ENCODE data around the gene WDR91.
A peak's percentile ranks its signal among the peaks of the same experiment; 100 is the strongest.

WDR91 gene

DNA sequence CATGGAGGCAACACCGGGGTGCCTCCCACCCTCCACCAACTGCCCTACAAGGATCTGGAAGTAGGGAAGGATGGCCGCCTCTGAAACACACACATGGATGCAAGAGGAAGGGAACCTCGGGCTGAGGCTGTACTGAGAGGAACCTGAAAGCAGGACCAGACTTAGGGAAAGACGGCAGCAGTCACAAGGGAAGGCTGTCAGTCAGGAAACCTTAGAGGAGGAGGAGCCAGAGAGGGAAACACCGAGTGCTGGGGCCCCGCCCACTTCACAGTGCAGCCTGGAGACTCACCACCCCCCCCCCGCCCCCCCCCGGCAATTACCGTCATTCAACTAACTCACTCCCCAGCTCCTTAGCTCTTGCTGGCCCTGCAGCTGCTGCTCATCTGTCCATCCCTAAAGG lies 43.3 kb downstream of the WDR91 start:
- H3K27ac ChIP-seq (ENCODE audit: low read depth, low read length) = no peak overlapping the region
- no peaks in the 10 kb centered on the region for H3K27me3 ChIP-seq (ENCODE audit: control insufficient read depth, insufficient read depth, low read length)
- H3K9me3 ChIP-seq (ENCODE audit: control insufficient read depth, insufficient read depth, low read length) = no peaks in the 10 kb centered on the region
- H3K36me3 ChIP-seq (ENCODE audit: control insufficient read depth, insufficient read depth, low read length) = peaks cover 47% of the 10 kb centered on the region
- no peak overlapping the region for H3K4me3 ChIP-seq (ENCODE audit: low read depth, low read length)
- no peak overlapping the region for H3K9ac ChIP-seq (ENCODE audit: low read depth, low read length)
- H3K4me1 ChIP-seq (ENCODE audit: control insufficient read depth, insufficient read depth, low read length) = peaks cover 15% of the 10 kb centered on the region

- Histone ChIP-seq H3K4me1 (ENCODE audit: control insufficient read depth, insufficient read depth, low read length) (peaks cover 15% of the 10 kb centered on the region), H3K27me3 (ENCODE audit: control insufficient read depth, insufficient read depth, low read length) (no peaks in the 10 kb centered on the region), H3K9ac (ENCODE audit: low read depth, low read length) (no peak overlapping the region), H3K36me3 (ENCODE audit: control insufficient read depth, insufficient read depth, low read length) (peaks cover 47% of the 10 kb centered on the region), H3K9me3 (ENCODE audit: control insufficient read depth, insufficient read depth, low read length) (no peaks in the 10 kb centered on the region), H3K4me3 (ENCODE audit: low read depth, low read length) (no peak overlapping the region), H3K27ac (ENCODE audit: low read depth, low read length) (no peak overlapping the region)
Measured at GRCh38 chr7:135167365-135167917, 43.9 kb downstream of the WDR91 start.

GRCh38 chr7:135166338-135166990 lies 44.9 kb downstream of the WDR91 start:
- Histone ChIP-seq H3K4me3 (ENCODE audit: low read depth, low read length) (no peak overlapping the region), H3K4me1 (ENCODE audit: control insufficient read depth, insufficient read depth, low read length) (peaks cover 9% of the 10 kb centered on the region), H3K36me3 (ENCODE audit: control insufficient read depth, insufficient read depth, low read length) (peaks cover 47% of the 10 kb centered on the region), H3K27me3 (ENCODE audit: control insufficient read depth, insufficient read depth, low read length) (no peaks in the 10 kb centered on the region), H3K9me3 (ENCODE audit: control insufficient read depth, insufficient read depth, low read length) (no peaks in the 10 kb centered on the region), H3K27ac (ENCODE audit: low read depth, low read length) (no peak overlapping the region), H3K9ac (ENCODE audit: low read depth, low read length) (no peak overlapping the region)

DNA sequence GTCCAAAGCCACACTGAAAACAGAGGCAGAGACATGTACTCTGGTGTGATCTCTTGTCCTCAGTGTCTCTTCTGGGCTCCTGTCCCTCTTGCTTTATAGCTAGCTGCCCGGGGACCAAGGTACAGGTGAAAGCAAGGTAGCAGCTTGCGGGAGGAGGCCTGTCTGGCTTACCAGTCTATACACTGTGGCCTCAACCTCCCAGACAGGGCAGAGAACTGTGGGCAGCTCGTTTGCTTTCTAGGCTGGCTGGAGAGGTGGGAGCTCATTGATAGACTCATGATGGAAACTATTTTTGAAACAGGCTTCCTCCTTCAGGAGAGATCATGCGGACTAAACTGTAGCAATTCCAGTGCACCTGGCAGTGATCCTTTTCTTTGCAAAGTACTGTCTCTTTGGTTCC lies 45.5 kb downstream of the WDR91 start:
- no peaks in the 10 kb centered on the region for H3K9me3 ChIP-seq (ENCODE audit: control insufficient read depth, insufficient read depth, low read length)
- peaks cover 47% of the 10 kb centered on the region for H3K36me3 ChIP-seq (ENCODE audit: control insufficient read depth, insufficient read depth, low read length)
- no peak overlapping the region for H3K4me3 ChIP-seq (ENCODE audit: low read depth, low read length)
- H3K27ac ChIP-seq (ENCODE audit: low read depth, low read length) = no peak overlapping the region
- peaks cover 10% of the 10 kb centered on the region for H3K4me1 ChIP-seq (ENCODE audit: control insufficient read depth, insufficient read depth, low read length)
- no peak overlapping the region for H3K9ac ChIP-seq (ENCODE audit: low read depth, low read length)
- no peaks in the 10 kb centered on the region for H3K27me3 ChIP-seq (ENCODE audit: control insufficient read depth, insufficient read depth, low read length)

DNA sequence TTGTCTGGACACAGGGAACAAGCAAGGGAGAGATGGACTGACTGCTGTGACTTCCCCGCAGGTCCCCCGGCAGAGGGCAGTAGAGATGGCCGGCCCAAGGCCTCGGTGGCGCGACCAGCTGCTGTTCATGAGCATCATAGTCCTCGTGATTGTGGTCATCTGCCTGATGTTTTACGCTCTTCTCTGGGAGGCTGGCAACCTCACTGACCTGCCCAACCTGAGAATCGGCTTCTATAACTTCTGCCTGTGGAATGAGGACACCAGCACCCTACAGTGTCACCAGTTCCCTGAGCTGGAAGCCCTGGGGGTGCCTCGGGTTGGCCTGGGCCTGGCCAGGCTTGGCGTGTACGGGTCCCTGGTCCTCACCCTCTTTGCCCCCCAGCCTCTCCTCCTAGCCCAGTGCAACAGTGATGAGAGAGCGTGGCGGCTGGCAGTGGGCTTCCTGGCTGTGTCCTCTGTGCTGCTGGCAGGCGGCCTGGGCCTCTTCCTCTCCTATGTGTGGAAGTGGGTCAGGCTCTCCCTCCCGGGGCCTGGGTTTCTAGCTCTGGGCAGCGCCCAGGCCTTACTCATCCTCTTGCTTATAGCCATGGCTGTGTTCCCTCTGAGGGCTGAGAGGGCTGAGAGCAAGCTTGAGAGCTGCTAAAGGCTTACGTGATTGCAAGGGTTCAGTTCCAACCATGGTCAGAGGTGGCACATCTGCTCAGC lies 46.8 kb downstream of the WDR91 start:
- no peak overlapping the region for H3K27ac ChIP-seq (ENCODE audit: low read depth, low read length)
- no peak overlapping the region for H3K9ac ChIP-seq (ENCODE audit: low read depth, low read length)
- H3K4me3 ChIP-seq (ENCODE audit: low read depth, low read length) = no peak overlapping the region
- no peaks in the 10 kb centered on the region for H3K27me3 ChIP-seq (ENCODE audit: control insufficient read depth, insufficient read depth, low read length)
- H3K4me1 ChIP-seq (ENCODE audit: control insufficient read depth, insufficient read depth, low read length) = peaks cover 16% of the 10 kb centered on the region
- no peaks in the 10 kb centered on the region for H3K9me3 ChIP-seq (ENCODE audit: control insufficient read depth, insufficient read depth, low read length)
- H3K36me3 ChIP-seq (ENCODE audit: control insufficient read depth, insufficient read depth, low read length) = peaks cover 47% of the 10 kb centered on the region

- no peaks in the 10 kb centered on the region for H3K27me3 ChIP-seq (ENCODE audit: control insufficient read depth, insufficient read depth, low read length)
- H3K4me1 ChIP-seq (ENCODE audit: control insufficient read depth, insufficient read depth, low read length) = peaks cover 12% of the 10 kb centered on the region
- no peak overlapping the region for H3K9ac ChIP-seq (ENCODE audit: low read depth, low read length)
- no peak overlapping the region for H3K27ac ChIP-seq (ENCODE audit: low read depth, low read length)
- H3K36me3 ChIP-seq (ENCODE audit: control insufficient read depth, insufficient read depth, low read length) = peaks cover 33% of the 10 kb centered on the region
- 0 out of 2 replicates have a peak, but pooled peaks cover under 1% of the 10 kb centered on the region for H3K9me3 ChIP-seq (ENCODE audit: control insufficient read depth, insufficient read depth, low read length)
- H3K4me3 ChIP-seq (ENCODE audit: low read depth, low read length) = no peak overlapping the region
Measured at GRCh38 chr7:135162382-135163001, 48.8 kb downstream of the WDR91 start.

DNA sequence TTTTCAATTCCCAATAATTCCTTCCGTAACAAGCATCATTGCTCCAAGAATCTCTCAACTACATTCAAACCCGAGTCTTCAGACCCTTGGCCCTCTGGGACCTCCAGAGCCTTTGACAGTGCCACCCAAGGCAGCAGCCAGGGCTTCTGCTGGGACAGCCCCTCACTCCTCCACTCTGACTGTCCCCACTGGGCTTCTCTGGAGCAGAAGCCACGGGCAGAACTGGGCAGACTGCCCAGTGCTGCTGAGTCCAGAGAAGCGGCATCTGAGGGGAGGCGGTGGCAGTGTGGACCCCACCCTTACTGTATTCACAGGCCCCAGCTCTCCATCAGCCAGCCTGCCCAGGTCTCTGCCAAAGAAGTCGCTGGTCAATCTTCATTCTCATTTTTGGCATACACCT lies 49.7 kb downstream of the WDR91 start:
- Histone ChIP-seq H3K27ac (ENCODE audit: low read depth, low read length) (no peak overlapping the region), H3K4me3 (ENCODE audit: low read depth, low read length) (no peak overlapping the region), H3K9ac (ENCODE audit: low read depth, low read length) (no peak overlapping the region), H3K4me1 (ENCODE audit: control insufficient read depth, insufficient read depth, low read length) (peaks cover 12% of the 10 kb centered on the region), H3K27me3 (ENCODE audit: control insufficient read depth, insufficient read depth, low read length) (no peaks in the 10 kb centered on the region), H3K9me3 (ENCODE audit: control insufficient read depth, insufficient read depth, low read length) (peaks cover 7% of the 10 kb centered on the region; the same call in 1 of the 2 replicates), H3K36me3 (ENCODE audit: control insufficient read depth, insufficient read depth, low read length) (peaks cover 25% of the 10 kb centered on the region)

DNA sequence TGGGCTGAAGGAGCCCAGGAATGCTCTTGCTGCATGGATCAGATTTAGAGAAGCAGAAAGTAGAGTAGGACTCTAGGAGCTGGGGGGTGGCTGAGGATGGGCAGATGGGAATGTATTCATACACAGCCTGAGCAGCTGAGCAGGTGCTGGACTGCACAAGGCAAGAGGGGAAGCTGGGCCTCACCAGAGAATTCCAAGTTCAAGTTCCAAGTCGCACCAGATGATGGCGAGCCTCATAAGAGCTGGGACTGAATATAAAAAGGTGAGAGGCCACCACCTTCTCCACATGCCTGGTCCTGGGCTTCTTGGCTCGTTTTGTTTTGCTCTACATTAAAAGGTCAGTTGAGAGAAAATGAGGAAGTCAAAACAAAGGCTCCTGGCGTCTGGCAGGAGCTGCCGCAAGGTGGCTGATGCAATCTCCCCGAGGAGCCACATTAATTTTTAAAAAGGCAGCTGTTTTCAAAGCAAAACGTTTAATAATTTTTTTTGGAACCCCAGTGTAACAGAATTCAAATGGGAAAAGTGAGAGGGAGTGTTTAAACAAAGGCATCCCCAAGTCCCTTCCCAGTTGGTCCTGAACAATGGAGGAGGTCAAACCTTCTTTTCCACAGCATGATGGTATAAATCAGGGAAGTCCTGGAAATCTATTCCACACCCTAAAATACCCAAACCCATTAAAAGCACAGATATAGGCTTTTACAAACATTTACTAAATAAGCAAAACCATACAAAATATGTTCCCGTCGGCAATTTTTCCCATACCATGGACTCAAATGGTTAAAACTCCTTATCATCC lies 50.3 kb downstream of the WDR91 start:
- H3K9ac ChIP-seq (ENCODE audit: low read depth, low read length) = no peak overlapping the region; the same call in 1 of the 2 replicates
- H3K4me3 ChIP-seq (ENCODE audit: low read depth, low read length) = no peak overlapping the region
- peaks cover 19% of the 10 kb centered on the region for H3K36me3 ChIP-seq (ENCODE audit: control insufficient read depth, insufficient read depth, low read length)
- H3K27ac ChIP-seq (ENCODE audit: low read depth, low read length) = peak overlapping the region; percentile 38
- no peaks in the 10 kb centered on the region for H3K27me3 ChIP-seq (ENCODE audit: control insufficient read depth, insufficient read depth, low read length)
- peaks cover 13% of the 10 kb centered on the region; the same call in 1 of the 2 replicates for H3K9me3 ChIP-seq (ENCODE audit: control insufficient read depth, insufficient read depth, low read length)
- H3K4me1 ChIP-seq (ENCODE audit: control insufficient read depth, insufficient read depth, low read length) = peaks cover 12% of the 10 kb centered on the region

DNA sequence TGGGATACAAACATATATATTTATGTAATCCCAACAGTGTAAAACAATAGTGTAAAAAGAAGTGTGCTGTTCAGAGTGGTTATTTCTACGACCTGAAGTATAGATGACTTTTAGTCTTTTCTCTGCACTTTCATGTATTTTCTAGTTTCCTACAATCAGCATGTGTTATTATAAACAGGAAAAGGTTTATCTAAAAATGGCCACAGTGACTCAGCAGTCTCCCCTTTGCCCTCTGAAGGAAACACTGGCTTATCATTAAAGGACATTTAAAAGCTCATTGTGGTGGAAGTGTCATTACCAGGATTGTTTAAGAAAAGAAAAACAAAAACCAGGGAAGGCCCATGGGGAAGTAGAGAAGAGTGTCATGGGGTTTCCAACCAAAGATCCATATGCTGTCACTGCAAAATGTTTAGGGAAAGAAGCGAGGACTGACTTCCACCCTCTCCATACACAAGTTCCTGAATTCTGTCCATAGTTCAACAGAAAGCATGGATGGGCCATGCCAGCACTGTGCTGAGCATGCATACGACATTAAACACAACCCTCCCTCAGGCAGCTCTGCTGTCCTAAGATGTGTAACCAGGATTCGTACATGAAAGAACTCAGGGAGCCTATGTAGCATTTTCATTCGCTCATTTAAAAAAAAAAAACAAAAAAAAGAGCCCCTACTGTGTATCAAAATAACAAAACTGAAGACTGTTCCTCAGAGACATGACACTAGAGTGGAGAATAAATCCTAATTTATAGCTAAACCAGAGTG lies 51.0 kb downstream of the WDR91 start:
- Histone ChIP-seq H3K27me3 (ENCODE audit: control insufficient read depth, insufficient read depth, low read length) (no peaks in the 10 kb centered on the region), H3K9me3 (ENCODE audit: control insufficient read depth, insufficient read depth, low read length) (peaks cover 19% of the 10 kb centered on the region; the same call in 1 of the 2 replicates), H3K4me3 (ENCODE audit: low read depth, low read length) (no peak overlapping the region), H3K4me1 (ENCODE audit: control insufficient read depth, insufficient read depth, low read length) (peaks cover 12% of the 10 kb centered on the region), H3K9ac (ENCODE audit: low read depth, low read length) (no peak overlapping the region), H3K27ac (ENCODE audit: low read depth, low read length) (peak overlapping the region; percentile 51), H3K36me3 (ENCODE audit: control insufficient read depth, insufficient read depth, low read length) (peaks cover 11% of the 10 kb centered on the region; the same call in 1 of the 2 replicates)

Measured in HUES48 (cell line).